NAMALWA (cell line): ENCODE measurements around the gene LEKR1.
A peak's percentile ranks its signal among the peaks of the same experiment; 100 is the strongest.

Experiments
- DNase-seq: peaks from one replicate; pipeline ENCODE4 v3.0.0-alpha.2; 2015; ENCODE audit warnings: low spot score

Gene LEKR1

GRCh38 chr3:156981005-156981404 lies 154.9 kb downstream of the LEKR1 start:
- DNase-seq: no peak

DNA sequence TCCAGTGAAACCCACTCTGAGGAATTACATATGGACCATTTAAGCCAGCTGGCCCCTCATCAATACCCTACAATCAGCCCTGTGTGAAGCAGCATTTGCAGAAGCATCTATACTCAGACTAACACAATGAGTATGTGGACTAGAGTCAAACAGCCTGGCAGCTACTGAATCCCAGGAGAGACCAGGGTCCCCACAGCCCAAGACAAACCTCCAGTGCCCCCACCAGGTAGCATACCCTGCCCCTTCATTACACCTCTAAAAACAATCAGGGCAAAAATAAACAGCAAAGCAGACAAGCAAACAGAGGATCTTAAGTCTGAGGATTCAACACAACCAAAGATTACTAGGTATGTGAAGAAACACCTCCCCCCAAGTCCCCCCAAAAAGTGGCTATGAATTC lies 157.4 kb downstream of the LEKR1 start:
- no peak for DNase-seq

DNA sequence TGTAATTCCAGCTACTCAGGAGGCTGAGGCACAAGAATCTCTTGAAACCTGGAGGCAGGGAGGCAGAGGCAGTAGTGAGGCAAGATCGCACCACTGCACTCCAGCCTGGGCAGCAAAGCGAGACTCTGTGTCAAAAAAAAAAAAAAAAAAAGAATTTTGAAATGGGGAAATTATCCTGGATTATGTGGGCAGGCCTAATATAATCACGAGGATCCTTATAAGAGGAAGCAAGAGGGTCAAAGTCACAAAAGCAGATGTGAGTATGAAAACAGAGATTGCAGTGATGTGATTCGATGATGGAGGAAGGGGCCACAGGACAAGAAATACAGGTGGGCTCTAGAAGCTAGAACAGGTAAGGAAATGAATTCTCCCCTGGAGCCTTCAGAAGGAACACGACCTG lies 159.6 kb downstream of the LEKR1 start:
- DNase-seq: no peak

- no peak for DNase-seq
Observed at GRCh38 chr3:156987946-156988345, 161.8 kb downstream of the LEKR1 start.

- no peak for DNase-seq
Observed at GRCh38 chr3:156997351-156997750, 171.2 kb downstream of the LEKR1 start.

DNA sequence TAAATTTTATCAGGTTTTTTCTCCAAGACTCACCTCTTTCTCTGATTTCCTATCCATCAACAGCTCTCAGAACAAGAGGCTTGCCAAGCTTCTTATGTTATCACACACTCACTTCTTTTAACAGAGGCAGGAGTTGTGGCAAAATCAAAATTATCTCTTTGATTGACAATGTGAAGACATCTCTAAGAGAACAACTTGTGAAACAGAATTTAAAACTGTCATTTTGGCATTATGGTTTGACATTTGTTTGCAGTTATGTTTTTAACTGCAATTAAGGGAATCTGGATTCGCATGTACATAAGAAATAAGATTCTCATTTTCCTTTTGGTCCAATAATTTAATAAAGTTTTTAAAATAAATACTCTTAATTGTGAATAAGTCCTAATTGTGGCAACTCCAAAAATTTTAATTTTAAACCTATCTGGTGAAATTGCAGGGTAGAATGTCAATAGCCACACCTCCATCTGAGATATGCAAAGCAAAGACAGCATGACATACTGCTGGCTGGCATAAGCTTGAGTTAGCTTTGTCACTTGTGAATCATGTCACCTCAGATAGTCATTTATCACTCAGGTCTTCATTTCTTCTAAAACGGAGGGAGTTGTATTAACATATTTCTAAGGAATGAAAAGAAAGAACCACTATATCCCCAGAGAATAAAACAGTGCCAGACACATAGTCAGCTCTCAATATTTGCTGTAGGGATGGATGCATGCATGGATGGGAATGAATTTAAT lies 175.2 kb downstream of the LEKR1 start:
- DNase-seq: no peak

DNA sequence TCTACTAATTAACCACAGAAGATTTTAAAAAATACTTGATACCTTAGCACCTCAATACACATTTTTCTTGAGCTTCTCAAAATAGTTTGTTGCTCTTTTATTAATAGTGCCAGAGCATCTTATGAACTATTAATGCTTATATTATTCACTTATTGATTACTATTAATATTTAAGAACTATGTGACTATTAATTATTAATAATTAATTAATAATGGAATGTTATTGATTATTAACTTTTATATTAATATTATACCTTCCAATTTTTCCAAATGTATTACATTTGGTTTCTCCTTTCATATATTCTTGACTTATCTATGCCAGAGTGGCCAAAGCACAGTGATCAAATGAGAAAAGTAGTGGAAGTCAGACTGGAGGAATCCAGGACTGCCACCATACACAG lies 195.5 kb downstream of the LEKR1 start:
- no peak for DNase-seq

DNA sequence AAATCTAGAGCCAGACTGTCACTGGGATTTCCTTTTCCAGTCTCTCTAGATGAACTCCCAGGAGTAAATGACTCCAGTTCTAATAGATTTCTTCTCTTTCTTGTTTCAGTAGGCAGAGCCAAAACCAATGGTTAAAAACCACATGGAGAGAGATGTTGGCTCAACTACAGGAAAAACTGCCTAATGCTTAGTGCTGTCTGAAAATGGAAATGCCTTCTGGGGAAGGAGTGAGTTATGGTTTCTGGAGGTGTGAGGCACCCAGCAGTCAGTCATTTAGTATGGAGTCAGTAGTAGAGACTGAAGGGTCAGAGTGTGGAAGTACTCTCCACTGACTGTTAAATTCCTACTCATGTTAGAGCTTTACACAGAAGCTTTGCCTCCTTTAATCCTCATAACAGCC lies 197.1 kb downstream of the LEKR1 start:
- DNase-seq: no peak

- DNase-seq: no peak
Observed at GRCh38 chr3:157026091-157026490, 199.9 kb downstream of the LEKR1 start.

- no peak for DNase-seq
Observed at GRCh38 chr3:157027861-157028745, 201.9 kb downstream of the LEKR1 start.

DNA sequence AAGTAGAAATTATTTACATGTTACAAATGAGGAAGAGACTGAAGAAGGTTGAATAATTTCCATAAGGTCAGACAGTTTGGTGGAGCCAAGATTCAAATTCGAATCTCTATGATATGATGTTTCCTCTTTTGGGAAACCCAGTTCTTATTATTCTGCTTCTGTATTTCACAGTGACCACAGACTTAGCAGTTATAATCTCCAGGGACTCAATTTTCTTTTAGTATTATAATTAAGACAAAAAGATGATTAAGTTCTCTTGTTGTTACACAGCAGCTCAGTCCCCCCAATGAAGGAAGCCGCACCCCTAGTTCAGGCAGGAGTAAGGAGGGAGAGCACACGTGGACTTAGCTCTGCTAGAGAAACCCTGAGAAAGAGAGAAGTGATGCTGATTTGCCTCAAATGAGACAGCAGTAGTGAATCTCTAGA lies 203.2 kb downstream of the LEKR1 start:
- peak; percentile 60 for DNase-seq

DNA sequence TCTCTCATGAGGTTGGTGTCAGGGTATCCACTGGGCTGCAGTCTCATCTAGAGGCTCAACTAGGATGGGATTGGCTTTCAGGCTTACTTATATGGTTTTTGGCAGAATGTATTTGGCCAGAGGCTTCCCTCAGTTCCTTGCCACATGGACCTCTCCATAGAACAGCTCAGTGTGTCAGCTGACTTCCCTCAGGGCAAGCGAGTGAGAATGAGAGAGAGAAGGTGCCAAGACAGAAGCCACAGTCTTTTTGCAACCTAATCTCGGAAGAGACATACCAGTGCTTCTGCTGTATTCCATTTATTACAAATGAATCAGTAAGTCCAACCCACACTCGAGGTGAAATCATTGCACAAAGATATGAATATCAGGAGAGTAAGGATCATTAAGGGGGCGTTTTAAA lies 204.6 kb downstream of the LEKR1 start:
- DNase-seq: no peak

DNA sequence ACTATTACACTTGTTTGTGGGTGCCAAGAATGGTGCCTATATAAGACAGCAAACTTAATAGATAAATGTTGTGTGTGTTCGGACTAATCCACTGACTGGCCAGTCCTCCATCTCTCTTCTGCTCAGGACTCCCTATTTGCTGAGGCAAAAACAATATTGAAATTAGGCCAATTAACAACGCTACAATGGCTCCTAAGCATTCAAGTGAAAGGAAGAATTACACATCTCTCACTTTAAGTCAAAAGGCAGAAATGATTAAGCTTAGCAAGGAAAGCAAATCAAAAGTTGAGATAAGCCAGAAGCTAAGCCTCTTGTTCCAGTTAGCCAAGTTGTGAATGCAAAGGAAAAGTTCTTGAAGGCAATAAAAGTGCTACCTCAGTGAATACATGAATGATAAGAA lies 206.8 kb downstream of the LEKR1 start:
- no peak for DNase-seq

DNA sequence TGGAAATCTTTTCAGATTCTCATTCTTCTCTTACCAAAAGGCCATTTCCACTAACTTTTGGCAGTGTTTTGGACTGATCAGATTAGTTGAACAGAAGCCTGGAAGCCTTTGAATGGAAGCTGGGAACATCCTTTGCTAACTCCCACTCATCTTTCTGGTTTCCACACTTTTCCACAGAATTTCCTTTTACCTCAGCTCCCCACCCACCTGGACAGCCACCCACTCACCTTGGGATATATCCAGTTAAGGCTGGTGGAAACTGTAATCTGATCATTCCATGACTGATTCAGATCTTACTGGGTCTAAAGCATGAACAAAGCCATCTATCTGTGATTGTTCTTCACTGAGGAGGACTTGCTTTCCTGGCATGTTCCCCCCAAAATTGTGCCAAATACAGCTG lies 214.3 kb downstream of the LEKR1 start:
- DNase-seq: no peak

DNA sequence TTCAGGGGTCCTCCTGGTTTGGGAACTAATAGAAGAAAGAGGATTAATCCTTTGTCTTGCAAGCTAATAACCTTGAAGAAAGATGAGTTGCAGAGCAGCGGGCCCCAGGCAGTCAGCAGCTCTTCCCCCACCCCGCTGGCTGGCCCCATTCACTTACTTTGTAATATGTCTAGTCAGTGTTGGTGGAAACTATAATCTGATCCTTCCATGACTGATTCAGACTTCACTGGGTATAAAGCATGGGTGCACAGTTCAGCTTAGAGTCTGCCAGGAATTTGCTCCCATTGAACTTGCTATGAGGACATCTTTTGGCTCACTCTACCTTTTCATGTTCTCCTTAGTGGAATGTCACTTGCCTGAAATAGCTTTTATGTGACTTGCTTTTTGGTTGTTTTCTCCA lies 216.1 kb downstream of the LEKR1 start:
- DNase-seq: no peak

GRCh38 chr3:157043771-157044170 lies 217.6 kb downstream of the LEKR1 start:
- no peak for DNase-seq

GRCh38 chr3:157045238-157045850 lies 219.2 kb downstream of the LEKR1 start:
- DNase-seq: no peak

DNA sequence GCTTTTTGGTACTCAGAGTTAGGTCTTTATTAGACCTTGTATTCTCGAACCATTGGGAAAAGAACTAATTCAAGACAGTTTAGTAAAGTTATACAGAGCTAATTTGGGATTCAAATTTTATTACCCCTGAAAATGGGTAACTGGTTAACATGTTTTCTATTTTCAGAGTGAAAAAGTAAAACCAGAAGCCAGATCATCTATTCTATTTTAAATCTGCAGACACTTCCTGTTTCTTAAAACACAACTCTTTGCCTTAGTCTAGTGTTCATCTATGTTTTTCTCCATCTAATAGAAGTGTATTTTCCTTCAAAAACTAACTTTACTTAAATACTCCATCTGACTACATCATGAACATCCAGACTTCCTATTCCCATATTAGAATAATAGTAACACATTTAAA lies 220.4 kb downstream of the LEKR1 start:
- no peak for DNase-seq

GRCh38 chr3:157051055-157051454 lies 224.9 kb downstream of the LEKR1 start:
- no peak for DNase-seq

GRCh38 chr3:157051591-157051990 lies 225.4 kb downstream of the LEKR1 start:
- DNase-seq: no peak

- no peak for DNase-seq
Observed at GRCh38 chr3:157056035-157056434, 229.9 kb downstream of the LEKR1 start.

DNA sequence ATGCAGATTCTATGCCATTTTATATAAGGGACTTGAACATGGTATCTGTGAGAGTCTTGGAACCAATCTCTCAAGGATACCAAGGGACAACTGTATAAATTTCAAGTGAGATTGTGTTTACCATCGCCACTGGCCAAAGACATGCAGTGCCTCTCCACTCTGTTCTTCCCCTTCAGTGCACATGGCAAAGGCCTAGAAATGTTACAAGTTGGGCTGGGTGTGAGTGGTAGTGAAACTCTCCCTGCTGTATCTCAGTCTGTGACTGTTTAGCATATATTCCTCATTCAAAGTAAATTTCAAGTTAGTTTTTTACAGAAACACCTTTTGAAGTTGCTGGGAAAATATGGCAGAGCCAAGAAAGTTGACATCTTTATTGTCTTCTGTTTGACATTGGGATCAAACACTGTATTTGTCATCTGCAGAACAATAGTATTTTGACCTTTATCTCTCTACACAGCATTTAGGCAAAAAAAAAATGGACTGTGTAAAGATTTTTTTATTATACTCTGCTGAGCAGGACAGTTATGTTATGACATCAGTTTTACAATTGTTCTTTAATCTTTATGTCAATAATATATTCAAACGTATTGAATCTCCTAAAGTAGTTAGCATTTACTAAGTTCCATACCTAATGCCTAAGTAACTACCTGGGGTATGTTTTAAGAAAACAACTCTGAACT lies 232.4 kb downstream of the LEKR1 start:
- DNase-seq: no peak
